ENCODE measurements around the gene ARHGAP15.

DNA sequence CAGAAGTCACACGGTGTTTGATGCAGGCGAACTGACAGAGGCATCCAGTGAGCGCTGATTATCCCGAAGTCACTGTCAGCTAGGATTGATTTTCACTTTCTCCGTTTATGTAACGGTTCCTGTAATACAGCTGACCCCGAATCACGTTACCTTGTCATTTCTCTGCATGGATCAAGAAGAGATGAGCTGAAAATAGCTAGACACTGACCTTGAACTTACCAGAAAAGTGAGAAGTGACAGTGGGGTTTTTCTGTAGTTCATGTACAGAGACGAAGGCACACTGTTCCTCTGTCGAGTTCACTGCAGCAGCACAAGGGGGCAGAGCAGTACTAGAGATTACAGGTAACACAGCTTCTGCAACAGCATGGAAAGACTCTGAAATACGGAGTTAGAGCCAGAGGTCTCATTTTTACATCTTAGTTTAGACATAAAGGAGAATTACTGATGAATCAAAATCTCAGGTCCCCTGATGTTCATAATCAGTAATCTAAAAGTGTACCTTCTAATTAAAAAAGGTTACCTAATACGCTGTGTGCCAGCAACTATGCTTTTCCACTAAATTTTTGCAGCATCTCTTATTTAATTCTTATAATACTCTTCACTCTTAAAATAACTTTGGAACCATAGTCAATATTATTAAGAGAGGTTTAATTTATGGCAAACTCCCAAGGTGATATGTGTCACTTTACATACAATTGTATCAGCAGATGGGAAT, 33.1 kb downstream of the ARHGAP15 start:
- no peak for TF ChIP-seq EZH2phosphoT487 (IDR thresholded peaks at IDR 0.05; ENCODE audit: insufficient read depth, low read depth)
- TF ChIP-seq EZH2 (IDR thresholded peaks at IDR 0.05; ENCODE audit: insufficient read depth, poor library complexity, severe bottlenecking) = no peak
